Measurements from ENCODE around the gene EFNA2. TPM values are rescaled to one million over a fixed set of nuclear protein-coding genes. Genes with fewer than 3 reads are reported as not detected.

EFNA2 gene
- total RNA-seq, 3 donors from 2014 or later (not counting 1 experiment from before 2014, with no cell fraction given) = not detected

GRCh38 chr19:1282588-1283206 lies 3.0 kb upstream of the EFNA2 start:
- DNase-seq (no peak), ATAC-seq (no peak)
- Mint-ChIP-seq H3K9me3 (no peaks in the 10 kb centered on the region), H3K4me3 (no peak overlapping the region), H3K27ac (no peak overlapping the region), H3K36me3 (no peaks in the 10 kb centered on the region), H3K27me3 (ENCODE audit: low read depth in 2 of 2) (peaks cover 12 to 22% of the 10 kb centered on the region in 2 donors), H3K4me1 (peaks cover 8 to 26% of the 10 kb centered on the region in 2 donors)
- H3K27me3 ChIP-seq (ENCODE audit: control insufficient read depth, insufficient read depth, low read length) = peaks cover 16% of the 10 kb centered on the region
- no peak overlapping the region for H3K4me3 ChIP-seq (ENCODE audit: low read length)
- H3K9me3 ChIP-seq (ENCODE audit: control insufficient read depth, insufficient read depth, low read length) = no peaks in the 10 kb centered on the region
- WGBS (ENCODE audit: insufficient coverage) = 85% methylated on average over 18 of the region's 18 CpGs
- peaks cover 6% of the 10 kb centered on the region for H3K36me3 ChIP-seq (ENCODE audit: control insufficient read depth, insufficient read depth, low read length)
- intact Hi-C loops (cut with micrococcal nuclease) = no loop called here
- H3K4me1 ChIP-seq (ENCODE audit: control insufficient read depth, insufficient read depth, low read length) = peaks cover 12% of the 10 kb centered on the region
- TF ChIP-seq CTCF (IDR thresholded peaks at IDR 0.05) = no peak
- H3K27ac ChIP-seq (ENCODE audit: low read length) = no peak overlapping the region

- no peaks in the 10 kb centered on the region for H3K9me3 ChIP-seq (ENCODE audit: control insufficient read depth, insufficient read depth, low read length)
- H3K27me3 ChIP-seq (ENCODE audit: control insufficient read depth, insufficient read depth, low read length) = peaks cover 20% of the 10 kb centered on the region
- WGBS (ENCODE audit: insufficient coverage) = 86% methylated on average over 28 of the region's 29 CpGs
- H3K9me3 Mint-ChIP-seq = no peaks in the 10 kb centered on the region
- H3K27me3 Mint-ChIP-seq (ENCODE audit: low read depth in 2 of 2) = peaks cover 12 to 22% of the 10 kb centered on the region in 2 donors
- no peak for DNase-seq
- H3K27ac ChIP-seq (ENCODE audit: low read length) = no peak overlapping the region
- no peak overlapping the region for H3K4me3 ChIP-seq (ENCODE audit: low read length)
- H3K4me1 ChIP-seq (ENCODE audit: control insufficient read depth, insufficient read depth, low read length) = peaks cover 17% of the 10 kb centered on the region
- TF ChIP-seq CTCF (IDR thresholded peaks at IDR 0.05) = no peak
- H3K27ac Mint-ChIP-seq = no peak overlapping the region
- peaks cover 6% of the 10 kb centered on the region for H3K36me3 ChIP-seq (ENCODE audit: control insufficient read depth, insufficient read depth, low read length)
- peaks cover 8 to 26% of the 10 kb centered on the region in 2 donors for H3K4me1 Mint-ChIP-seq
- intact Hi-C loops (cut with micrococcal nuclease) = no loop called here
- no peak overlapping the region for H3K4me3 Mint-ChIP-seq
- ATAC-seq = no peak
- no peaks in the 10 kb centered on the region for H3K36me3 Mint-ChIP-seq
These were observed 2.3 kb upstream of the EFNA2 start for GRCh38 chr19:1283207-1283916.

GRCh38 chr19:1283917-1284292 lies 1.8 kb upstream of the EFNA2 start:
- DNase-seq (no peak), ATAC-seq (no peak)
- H3K4me1 Mint-ChIP-seq = peaks cover 8 to 26% of the 10 kb centered on the region in 2 donors
- Histone ChIP-seq H3K27me3 (ENCODE audit: control insufficient read depth, insufficient read depth, low read length) (peaks cover 22% of the 10 kb centered on the region), H3K36me3 (ENCODE audit: control insufficient read depth, insufficient read depth, low read length) (peaks cover 4% of the 10 kb centered on the region), H3K4me3 (ENCODE audit: low read length) (no peak overlapping the region), H3K9me3 (ENCODE audit: control insufficient read depth, insufficient read depth, low read length) (no peaks in the 10 kb centered on the region), H3K4me1 (ENCODE audit: control insufficient read depth, insufficient read depth, low read length) (peaks cover 17% of the 10 kb centered on the region), H3K27ac (ENCODE audit: low read length) (no peak overlapping the region)
- no peak overlapping the region for H3K27ac Mint-ChIP-seq
- WGBS (ENCODE audit: insufficient coverage) = 88% methylated on average over 12 of the region's 12 CpGs
- no peak for TF ChIP-seq CTCF (IDR thresholded peaks at IDR 0.05)
- H3K9me3 Mint-ChIP-seq = no peaks in the 10 kb centered on the region
- H3K36me3 Mint-ChIP-seq = no peaks in the 10 kb centered on the region
- intact Hi-C loops (cut with micrococcal nuclease) = no loop called here
- no peak overlapping the region for H3K4me3 Mint-ChIP-seq
- H3K27me3 Mint-ChIP-seq (ENCODE audit: low read depth in 2 of 2) = peaks cover 12 to 22% of the 10 kb centered on the region in 2 donors

All from natural killer cell (primary cell).